RCC 7860 (cell line): ENCODE data around the gene RSAD2.
"Not testable (repeated sequence)": the region's sequence is repeated elsewhere in the genome, so short reads cannot be mapped to it uniquely, and the experiment has no call there.

ENCODE experiments used
- DNase-seq: peaks from one replicate; pipeline ENCODE4 v3.0.0-alpha.2; 2015; ENCODE audit warnings: low spot score
- FAIRE-seq: peaks from 2 replicates; lab custom pipeline; 2012; peaks lifted over from hg19 to GRCh38; lab: Jason Lieb, UNC

Gene RSAD2

GRCh38 chr2:6877402-6878304 is at the start of gene RSAD2:
TSS of gene RSAD2 (plus strand) at chr2:6877777. CDS start at chr2:6877801, 24 bp downstream.
- DNase-seq: no peak
- FAIRE-seq: no peak

- FAIRE-seq: no peak
- no peak for DNase-seq
Measured at GRCh38 chr2:6828299-6828584, 49.3 kb upstream of the RSAD2 start.

- DNase-seq: no peak
Measured at GRCh38 chr2:6831229-6831628, 46.3 kb upstream of the RSAD2 start.

GRCh38 chr2:6832596-6833299 is 44.8 kb upstream of the RSAD2 start:
- FAIRE-seq: no peak
- no peak for DNase-seq

More at GRCh38 chr2:6831229-6831628, 46.3 kb upstream of the RSAD2 start:
- FAIRE-seq: no peak

- DNase-seq: no peak
- no peak for FAIRE-seq
Measured at GRCh38 chr2:6833300-6833604, 44.3 kb upstream of the RSAD2 start.

- no peak for DNase-seq
- no peak for FAIRE-seq
Measured at GRCh38 chr2:6834163-6834562, 43.4 kb upstream of the RSAD2 start.

- FAIRE-seq: no peak
- DNase-seq: no peak
Measured at GRCh38 chr2:6835467-6835866, 42.1 kb upstream of the RSAD2 start.

GRCh38 chr2:6838673-6839319 is 38.8 kb upstream of the RSAD2 start:
- FAIRE-seq: no peak
- DNase-seq: no peak

- DNase-seq: no peak
- no peak for FAIRE-seq
Measured at GRCh38 chr2:6841537-6842287, 35.9 kb upstream of the RSAD2 start.

GRCh38 chr2:6845312-6845711 is 32.3 kb upstream of the RSAD2 start:
- FAIRE-seq: no peak
- no peak for DNase-seq

GRCh38 chr2:6845903-6846302 is 31.7 kb upstream of the RSAD2 start:
- no peak for FAIRE-seq
- DNase-seq: no peak

- no peak for FAIRE-seq
- no peak for DNase-seq
Measured at GRCh38 chr2:6846540-6846939, 31.0 kb upstream of the RSAD2 start.

- no peak for FAIRE-seq
- no peak for DNase-seq
Measured at GRCh38 chr2:6846967-6847681, 30.5 kb upstream of the RSAD2 start.

GRCh38 chr2:6852195-6852594 is 25.4 kb upstream of the RSAD2 start:
- no peak for FAIRE-seq
- DNase-seq: no peak

- FAIRE-seq: no peak
Measured at GRCh38 chr2:6854416-6854815, 23.2 kb upstream of the RSAD2 start.

GRCh38 chr2:6855860-6856547 is 21.6 kb upstream of the RSAD2 start:
- DNase-seq: no peak
- no peak for FAIRE-seq

More at GRCh38 chr2:6854416-6854815, 23.2 kb upstream of the RSAD2 start:
- no peak for DNase-seq

- FAIRE-seq (no peak), DNase-seq (no peak)
Measured at GRCh38 chr2:6856548-6856920, 21.0 kb upstream of the RSAD2 start.

GRCh38 chr2:6858466-6859027 is 19.0 kb upstream of the RSAD2 start:
- not testable (repeated sequence) for DNase-seq, FAIRE-seq

- DNase-seq (no peak), FAIRE-seq (no peak)
Measured at GRCh38 chr2:6860296-6860695, 17.3 kb upstream of the RSAD2 start.

GRCh38 chr2:6863792-6864191 is 13.8 kb upstream of the RSAD2 start:
- FAIRE-seq (no peak), DNase-seq (no peak)
